Amniotic epithelial cell (primary cell): ENCODE data around the gene CAPRIN1.

Source experiments
- DNase-seq: peaks from one replicate; pipeline ENCODE4 v3.0.0-alpha.2; 2010; ENCODE audit warnings: low read depth

The CAPRIN1 gene, protein sequence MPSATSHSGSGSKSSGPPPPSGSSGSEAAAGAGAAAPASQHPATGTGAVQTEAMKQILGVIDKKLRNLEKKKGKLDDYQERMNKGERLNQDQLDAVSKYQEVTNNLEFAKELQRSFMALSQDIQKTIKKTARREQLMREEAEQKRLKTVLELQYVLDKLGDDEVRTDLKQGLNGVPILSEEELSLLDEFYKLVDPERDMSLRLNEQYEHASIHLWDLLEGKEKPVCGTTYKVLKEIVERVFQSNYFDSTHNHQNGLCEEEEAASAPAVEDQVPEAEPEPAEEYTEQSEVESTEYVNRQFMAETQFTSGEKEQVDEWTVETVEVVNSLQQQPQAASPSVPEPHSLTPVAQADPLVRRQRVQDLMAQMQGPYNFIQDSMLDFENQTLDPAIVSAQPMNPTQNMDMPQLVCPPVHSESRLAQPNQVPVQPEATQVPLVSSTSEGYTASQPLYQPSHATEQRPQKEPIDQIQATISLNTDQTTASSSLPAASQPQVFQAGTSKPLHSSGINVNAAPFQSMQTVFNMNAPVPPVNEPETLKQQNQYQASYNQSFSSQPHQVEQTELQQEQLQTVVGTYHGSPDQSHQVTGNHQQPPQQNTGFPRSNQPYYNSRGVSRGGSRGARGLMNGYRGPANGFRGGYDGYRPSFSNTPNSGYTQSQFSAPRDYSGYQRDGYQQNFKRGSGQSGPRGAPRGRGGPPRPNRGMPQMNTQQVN

DNA sequence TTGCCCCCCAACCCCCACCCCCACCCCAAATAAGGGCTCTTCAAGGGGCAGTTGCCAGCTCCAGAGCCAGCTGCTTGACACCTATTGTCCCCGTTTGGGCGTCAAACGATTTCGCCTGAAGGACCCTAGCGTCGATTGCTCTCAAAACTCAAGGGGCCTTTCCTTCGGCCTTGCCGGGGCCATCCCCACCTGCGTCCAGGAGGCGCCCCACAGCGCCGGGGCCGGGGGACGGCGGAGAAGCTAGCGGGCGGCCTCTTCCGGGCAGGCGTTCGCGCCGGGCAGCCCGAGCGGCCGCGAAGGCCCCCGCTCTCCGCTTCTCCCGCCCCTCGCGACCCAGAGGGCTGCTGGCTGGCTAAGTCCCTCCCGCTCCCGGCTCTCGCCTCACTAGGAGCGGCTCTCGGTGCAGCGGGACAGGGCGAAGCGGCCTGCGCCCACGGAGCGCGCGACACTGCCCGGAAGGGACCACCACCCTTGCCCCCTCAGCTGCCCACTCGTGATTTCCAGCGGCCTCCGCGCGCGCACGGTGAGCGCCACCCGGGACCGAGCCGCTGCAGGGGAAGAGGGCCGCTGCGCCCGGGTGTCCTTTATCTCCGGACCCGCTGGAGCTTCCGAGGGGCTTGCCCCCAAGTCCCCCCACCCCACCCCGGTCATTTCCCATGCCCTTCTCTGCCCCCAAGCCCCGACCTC lies at the start of gene CAPRIN1:
TSS of gene CAPRIN1 (plus strand) at position 383 of the 687 bp plus-strand sequence. CDS start 690 bp downstream, outside the sequence.
- DNase-seq = peak; percentile 76

DNA sequence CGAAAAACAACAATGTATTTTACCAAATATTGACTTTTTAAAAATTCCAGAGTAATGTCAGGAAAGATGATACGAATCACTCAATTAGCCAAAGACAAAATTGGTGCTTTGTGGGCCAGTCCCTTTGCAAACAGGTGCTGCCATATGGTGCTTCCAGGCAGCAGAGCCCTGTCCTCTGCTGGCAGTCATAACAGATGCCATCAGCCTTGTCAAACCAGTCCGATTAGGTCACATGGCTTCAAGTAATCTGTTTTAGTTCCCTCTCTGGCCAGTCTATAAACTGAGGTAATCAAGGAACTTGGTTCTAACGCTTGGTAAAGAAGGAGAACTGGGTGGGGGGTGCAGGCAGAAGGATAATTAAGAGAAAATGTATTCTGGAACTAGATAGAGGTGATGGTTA lies 49.1 kb upstream of the CAPRIN1 start:
- DNase-seq = no peak

DNA sequence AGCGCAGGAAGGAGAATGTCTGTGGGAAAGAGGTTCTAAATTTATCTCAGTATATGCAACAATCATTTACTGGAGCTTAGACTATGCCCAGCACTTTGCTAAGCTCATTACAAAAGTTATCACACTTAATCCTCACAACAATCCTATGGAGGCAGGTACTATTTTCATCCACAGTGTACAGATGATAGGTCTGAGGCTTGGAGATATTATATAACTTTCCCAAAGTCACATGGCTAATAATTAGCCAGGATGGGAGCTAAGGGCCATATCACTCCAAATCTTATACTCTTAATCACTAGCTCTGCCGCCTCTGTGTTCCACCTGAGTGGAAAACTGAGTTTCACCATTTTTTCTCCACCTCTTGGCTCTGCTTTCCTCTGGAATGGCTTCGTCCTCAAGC lies 47.3 kb upstream of the CAPRIN1 start:
- no peak for DNase-seq

DNA sequence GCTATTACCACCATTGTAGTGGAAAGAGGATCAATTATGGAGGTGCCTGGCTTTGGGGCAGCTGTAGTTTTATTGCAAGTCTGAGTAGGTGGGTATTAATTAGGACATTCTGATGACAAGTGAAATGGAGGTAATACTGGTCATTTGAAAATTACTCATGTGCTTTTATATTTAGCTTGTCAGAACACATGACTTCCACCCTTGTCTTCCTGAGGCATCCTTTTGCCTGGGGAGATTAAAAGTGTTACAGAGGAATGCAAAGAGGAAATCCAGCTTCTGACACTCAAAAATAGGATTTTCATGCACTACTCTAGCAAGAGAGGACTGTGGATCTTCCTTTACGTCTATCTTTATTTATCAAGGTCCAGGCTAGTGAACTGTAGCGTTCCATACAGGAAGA lies 44.7 kb upstream of the CAPRIN1 start:
- no peak for DNase-seq

DNA sequence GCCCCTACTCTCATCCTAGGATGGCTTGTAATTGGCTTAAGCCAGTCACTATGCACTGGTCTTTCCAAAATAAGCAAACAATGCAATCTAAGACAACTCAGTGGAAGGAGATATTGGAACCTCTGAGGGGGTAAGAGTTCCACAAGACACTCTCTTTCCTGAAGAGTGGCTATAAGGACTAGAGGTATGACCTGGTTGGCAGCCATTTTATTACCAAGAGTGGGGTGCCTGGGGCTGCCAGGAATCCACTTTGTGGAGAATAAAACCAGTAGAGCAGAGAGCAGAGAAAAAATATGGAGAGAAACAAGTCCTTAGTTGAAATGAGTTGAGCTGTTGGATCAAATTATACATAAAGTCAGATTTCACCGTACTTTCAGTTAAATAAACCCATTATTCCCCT lies 38.8 kb upstream of the CAPRIN1 start:
- no peak for DNase-seq

DNA sequence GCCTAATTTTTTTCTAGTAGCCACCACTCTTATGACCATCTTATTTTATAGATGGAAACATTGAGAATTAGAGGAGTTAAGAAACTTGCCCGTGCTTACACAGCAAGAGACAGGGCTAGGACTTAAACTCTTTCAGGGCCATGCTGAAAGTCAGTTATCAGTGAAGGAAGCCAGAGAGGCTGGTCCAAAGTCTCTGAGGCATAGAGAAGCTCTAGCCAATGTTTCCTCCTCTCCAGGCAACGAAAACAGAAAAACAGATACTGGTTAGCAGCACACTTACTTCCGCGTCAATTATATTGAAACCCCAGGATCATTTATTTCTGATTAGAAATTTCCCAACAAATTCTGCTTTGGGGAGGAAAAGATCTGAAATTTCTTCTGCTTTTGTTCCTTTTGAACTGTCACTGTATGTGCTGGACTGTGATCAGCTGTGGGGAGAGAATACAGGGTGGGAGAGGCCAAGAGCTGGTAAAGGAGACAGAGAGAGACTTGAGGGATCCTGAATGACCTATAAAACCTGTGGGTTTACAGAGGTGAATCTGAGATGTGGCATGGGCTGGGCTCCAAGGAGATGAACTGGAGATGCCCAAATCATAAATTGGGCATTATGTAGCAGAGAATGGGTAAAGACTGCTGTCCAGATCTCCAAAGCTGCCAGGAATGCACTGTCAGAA lies 37.5 kb upstream of the CAPRIN1 start:
- DNase-seq = no peak

DNA sequence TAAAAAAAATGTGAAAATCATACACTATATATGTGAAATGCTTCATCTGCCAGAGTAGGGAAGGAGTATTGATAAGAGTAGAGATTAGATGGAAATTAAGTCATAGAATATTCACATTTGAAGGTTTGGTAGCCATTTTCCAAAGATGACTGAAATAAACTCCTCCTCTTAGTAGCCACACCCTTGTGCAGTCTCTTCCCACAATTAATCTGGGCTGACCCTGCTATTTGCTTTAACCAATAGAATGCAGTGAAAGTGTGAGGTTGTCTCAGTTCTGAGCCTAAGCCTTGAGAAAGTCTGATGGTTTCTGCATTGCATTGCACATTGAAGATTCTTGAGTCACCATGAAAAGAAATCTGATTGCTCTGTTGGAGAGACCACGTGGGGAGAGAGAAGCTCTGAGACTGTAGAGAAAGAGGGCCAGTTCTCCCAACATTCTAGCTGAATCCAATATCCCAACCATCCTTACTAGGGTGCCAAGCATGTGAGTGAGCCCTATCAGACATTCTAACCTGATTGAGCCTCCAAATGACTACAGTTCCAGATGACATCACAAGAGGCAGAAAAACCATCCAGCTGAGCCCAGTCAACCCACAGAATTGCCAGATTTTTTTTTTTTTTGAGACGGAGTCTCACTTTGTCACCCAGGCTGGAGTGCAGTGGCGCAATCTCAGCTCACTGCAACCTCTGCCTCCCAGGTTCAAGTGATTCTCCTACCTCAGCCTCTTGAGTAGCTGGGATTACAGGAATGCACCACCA lies 29.4 kb upstream of the CAPRIN1 start:
- DNase-seq = no peak

DNA sequence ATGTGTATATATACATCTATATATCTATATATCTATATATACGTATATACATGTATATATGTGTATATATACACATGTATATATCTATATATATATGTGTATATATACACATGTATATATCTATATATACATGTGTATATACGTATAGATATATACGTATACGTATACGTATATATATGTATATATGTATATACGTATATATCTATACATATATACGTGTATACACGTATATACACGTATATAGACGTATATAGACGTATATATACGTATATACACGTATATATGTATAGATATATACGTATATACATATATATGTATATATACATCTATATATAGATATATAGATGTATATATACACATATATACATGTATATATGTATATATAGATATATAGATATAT lies 25.1 kb upstream of the CAPRIN1 start:
- DNase-seq = no peak

DNA sequence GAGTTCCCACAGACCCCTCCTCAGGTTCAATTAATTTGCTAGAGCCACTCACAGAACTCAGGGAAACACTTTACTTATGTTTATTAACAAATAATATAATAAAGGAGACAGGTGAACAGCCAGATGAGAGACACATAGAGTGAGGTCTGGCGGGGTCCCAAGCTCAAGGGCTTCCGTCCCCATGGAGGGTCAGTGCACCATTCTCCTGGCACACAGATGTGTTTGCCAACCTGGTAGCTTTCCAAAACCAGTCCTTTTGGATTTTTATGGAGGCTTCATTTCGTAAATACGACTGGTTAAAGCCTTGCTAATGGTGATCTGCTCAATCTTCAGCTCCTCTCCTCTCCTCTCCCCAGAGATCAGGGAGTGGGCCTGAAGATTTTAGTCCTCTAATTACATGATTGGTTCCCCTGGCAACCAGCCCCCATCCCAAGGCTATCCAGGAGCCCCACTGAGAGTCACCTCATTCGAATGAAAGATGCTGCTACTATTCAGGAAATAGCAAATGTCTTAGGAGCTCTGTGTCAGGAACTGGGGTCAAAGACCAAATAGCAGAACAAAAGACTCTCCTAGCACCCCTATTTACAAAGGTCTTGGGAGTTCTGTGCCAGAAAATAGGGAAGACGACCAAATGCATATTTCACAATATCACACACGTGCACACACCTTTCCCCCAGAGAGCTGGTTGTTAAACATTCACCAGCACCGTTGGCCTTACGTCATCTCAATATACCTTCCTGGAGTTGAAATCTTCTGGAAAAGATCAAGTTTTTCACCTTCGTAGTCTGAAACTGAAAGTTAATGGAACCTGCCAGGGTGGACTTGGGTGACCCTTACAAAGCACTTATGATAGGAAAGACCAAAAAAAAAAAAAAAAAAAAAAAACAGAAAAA lies 23.8 kb upstream of the CAPRIN1 start:
- no peak for DNase-seq

DNA sequence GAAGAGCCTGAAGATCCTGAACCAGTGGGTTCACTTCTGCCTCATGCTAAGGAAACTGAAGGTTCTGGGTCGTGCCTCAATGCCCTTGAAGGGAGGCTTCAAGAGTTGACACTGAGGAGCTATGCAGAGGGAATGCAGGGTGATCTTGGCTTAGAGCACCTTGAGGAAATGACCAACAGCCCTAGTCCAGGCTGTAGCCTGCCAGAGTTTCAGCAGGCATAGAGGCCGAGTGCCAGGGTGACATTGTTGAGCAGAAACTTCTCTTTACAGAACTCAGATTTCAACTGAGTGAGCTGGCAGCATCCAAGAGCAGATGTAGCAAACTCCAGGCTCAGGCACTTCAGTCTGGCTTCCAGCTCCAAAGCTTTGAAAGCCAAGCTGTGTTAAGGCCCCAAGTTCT lies 23.1 kb upstream of the CAPRIN1 start:
- no peak for DNase-seq

DNA sequence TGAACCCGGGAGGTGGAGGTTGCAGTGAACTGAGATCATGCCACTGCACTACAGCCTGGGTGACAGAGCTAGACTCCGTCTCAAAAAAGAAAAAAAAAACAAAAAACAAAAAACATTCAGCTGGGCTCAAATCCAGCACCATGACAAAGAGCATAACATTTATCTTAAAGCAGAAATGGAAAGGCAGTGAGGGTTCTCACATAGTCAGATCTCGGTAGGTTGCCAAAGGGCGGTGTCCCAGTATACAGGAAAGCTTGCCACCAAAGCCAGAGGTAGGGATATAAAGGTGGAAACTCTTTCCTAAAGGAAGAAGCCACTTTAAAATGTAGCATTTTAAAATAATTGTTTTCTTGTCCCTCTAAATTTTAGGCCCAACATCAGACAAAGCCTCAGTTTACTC lies 22.4 kb upstream of the CAPRIN1 start:
- DNase-seq = no peak

DNA sequence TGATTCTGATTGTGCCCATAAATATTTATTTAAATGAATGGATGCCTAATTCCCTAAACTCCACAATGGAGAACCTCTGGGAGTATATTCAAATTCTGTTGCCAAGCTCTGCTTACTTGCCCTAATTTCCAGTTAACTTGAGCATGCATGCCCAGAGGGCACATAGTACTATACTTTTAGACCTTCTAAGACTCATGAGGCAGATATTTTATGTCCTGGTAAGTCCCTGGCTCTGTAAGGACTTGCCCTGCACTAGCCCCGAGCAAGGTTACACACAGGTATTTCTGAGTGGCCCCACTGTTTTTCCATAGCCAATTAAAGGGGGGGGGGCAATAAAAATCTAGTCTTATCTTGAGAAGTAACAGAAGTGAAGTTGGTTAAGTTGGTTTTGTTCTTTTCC lies 21.1 kb upstream of the CAPRIN1 start:
- DNase-seq = no peak

DNA sequence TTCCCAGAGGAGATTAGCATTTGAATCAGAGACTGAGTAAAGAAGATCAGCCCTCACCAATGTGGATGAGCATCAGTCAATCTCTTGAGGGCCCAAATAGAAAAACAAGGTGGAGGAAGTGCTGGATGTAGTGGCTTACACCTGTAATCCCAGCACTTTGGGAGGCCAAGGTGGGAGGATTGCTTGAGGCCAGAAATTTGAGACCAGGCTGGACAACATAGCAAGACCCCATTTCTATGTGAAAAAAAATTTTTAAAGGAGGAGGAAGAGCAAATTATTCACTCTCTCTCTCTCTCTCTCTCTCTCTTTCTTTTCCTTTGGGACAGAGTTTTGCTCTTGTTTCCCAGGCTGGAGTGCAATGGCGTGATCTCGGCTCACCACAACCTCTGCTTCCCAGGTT lies 18.1 kb upstream of the CAPRIN1 start:
- no peak for DNase-seq

DNA sequence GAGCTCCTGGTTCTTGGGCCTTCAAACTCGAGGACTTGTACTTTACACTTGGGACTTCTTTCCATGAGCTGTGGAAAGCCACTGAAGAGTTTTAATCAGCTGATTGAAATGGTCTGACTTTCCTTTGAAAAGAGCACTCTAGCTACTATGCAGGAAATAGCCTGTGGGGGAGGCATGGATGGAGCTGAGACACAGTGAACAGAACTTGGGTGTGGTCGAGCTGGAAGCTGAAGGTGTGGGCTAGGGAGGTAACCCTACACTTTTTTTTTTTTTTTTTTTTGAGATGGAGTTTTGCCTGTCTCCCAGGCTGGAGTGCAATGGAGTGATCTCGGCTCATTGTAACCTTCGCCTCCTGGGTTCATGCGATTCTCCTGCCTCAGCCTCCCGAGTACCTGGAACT lies 17.5 kb upstream of the CAPRIN1 start:
- no peak for DNase-seq

DNA sequence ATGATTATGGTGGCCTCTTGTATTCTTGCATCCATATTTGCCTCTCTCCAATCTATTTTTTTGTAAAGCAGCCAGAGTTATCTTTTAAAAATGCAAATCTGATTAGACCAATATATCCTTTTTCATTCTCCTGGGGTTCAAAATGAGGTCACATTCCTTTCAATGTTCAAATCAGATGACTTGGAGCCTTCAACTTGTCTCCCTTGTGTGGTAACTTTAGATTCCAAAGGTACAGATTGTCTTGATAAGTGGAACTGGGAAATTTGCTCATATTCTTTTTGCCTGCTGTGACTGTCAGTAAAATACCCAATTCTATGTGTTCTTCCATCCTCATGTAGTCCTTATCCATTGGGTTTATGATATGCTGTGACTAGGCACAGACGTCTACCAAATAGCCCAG lies 15.1 kb upstream of the CAPRIN1 start:
- DNase-seq = peak; percentile 58

DNA sequence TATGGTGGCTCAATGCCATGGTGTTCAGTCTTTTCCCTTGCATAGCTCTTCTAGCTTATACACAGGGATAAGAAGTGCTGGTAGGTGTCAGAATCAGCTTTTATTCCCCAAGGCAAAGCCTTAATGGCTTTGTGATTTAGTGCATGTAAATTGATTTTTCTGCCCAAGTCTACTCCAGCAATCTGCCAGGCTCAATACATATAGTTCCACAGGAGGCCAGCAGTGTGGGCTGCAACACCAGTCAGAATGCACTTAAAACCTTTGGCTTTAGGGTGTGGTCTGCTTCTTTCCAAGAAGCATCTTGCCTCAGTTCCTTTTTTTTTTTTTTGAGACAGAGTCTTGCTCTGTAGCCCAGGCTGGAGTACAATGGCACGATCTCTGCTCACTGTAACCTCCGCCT lies 14.5 kb upstream of the CAPRIN1 start:
- no peak for DNase-seq

DNA sequence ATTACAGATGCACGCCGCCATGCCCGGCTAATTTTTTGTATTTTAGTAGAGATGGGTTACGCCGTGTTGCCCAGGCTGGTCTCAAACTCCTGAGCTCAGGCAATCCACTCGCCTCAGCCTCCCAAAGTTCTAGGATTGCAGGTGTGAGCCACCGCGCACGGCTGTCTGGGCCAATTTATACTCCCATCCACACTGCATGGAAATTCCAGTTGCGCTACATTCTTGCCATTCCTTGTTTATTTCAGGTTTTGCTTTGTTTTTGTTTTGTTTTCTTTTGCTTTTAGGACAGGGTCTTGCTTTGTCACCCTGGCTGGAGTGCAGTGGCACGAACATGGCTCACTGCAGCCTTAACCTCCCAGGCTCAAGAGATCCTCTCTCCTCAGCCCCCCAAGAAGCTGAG lies 11.0 kb upstream of the CAPRIN1 start:
- DNase-seq = no peak

DNA sequence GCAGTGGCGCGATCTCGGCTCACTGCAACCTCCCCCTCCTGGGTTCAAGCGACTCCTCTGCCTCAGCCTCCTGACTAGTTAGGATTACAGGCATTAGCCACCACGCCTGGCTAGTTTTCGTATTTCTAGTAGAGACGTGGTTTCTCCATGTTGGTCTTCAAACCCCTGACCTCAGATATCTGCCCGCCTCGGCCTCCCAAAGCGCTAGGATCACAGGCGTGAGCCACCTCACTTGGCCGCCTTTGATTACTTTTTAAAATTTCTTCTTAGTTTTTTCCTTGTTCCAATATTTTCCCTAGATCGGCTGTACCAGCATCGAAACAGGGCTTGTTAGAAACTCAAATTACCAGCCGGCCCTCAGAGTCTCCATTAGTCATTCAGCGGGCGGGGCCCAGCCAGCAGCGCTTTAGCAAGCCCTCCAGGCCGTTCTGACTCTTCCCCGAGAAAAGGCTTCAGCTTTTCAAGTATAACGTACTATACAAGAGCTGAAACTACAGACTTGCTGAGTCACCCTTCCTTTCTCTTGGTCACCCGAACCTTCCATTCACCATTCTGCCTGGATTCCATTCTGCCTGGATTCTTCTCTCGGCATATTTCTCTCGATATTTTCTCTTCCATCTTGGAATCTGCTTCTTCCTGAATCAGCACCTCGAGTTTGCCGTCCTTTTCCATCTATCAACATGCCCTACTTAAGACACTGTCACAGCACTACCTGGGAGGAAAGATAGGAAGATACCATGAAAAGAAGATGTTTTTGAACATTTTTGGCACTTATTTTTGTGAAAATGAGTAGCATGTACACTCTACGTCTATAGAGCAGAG lies 6.7 kb upstream of the CAPRIN1 start:
- peak; percentile 89 for DNase-seq

DNA sequence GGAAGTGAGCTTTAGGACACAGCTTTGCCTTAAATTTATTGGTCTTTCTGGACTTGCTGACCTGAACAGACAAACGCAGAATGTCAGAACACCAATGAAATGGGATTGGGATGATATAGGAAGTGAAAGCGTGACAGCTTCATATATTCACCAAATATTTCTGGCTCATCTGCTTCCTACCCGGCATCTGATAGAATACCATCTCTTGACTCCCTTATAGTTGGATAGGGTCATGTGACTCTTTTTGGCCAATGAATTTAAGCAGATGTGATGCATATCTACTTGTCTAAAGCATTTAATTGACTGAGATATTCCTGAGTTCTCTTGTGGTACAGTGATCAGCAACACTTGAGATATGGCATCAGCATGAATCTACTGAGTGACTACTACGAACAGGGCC lies 2.5 kb upstream of the CAPRIN1 start:
- no peak for DNase-seq
